H1 (cell line): Measurements from ENCODE around the gene GOLGA3. TPM values are rescaled to one million over a fixed set of nuclear protein-coding genes. Genes with fewer than 3 reads are reported as not detected.

Experiments
- CBX5 ChIP-seq: fragments of 300-800, 300-1000 bp; sonication (generic); IDR thresholded peaks from 2 replicates; pipeline ENCODE4 v1.7.1; 2016; ENCODE audit warnings: antibody characterized with exemption, low read length, low read depth
- GTF2F1 ChIP-seq: IDR thresholded peaks from 2 replicates; pipeline ENCODE4 v1.6.1; 2012; ENCODE audit warnings: low read depth, low read length, improper control_type of control experiment, borderline replicate concordance
- SAP30 ChIP-seq: fragments of 300-600 bp; sonication (generic); IDR thresholded peaks from 2 replicates; pipeline ENCODE4 v1.7.1; 2012; ENCODE audit warnings: low read length, moderate library complexity, mild to moderate bottlenecking, inconsistent platforms; ENCODE audit not compliant: insufficient read depth, insufficient replicate concordance
- SRF ChIP-seq: IDR thresholded peaks from 2 replicates; pipeline ENCODE4 v1.6.1; 2011; ENCODE audit warnings: mild to moderate bottlenecking, low read depth, low read length, moderate library complexity
- polyA plus RNA-seq, 7 experiments: library from polyadenylated mRNA; depleted of rRNA in 3 of 7; stranded (reverse) in 5 of 7; unstranded in 2 of 7; fragments of >200 nt in 5 of 7; fragments of 200-250 nt in 2 of 7; gene quantifications; 1 replicate in 5 of 7; 2 replicates in 1 of 7; 4 replicates in 1 of 7; pipeline versions ENCODE4 v1.2.1 to v1.2.3, GENCODE V29; 2011 to 2013; ENCODE audit warnings: missing spikeins in 2 of 7, mixed read lengths in 2 of 7
- total RNA-seq: library from RNA; stranded (reverse); fragmentation: NEBNext Ultra II Directional; extraction: Animal tissue kit (Norgen Biotek cat#: 25700); gene quantifications from 2 replicates; pipeline ENCODE4 v1.2.1, GENCODE V29; 2021

Gene GOLGA3
- total and polyA plus RNA-seq, 2 of the 8 experiments (the other 6 are each of a cell fraction or from before 2014, with no cell fraction given) = 6.4 to 33.1 TPM

DNA sequence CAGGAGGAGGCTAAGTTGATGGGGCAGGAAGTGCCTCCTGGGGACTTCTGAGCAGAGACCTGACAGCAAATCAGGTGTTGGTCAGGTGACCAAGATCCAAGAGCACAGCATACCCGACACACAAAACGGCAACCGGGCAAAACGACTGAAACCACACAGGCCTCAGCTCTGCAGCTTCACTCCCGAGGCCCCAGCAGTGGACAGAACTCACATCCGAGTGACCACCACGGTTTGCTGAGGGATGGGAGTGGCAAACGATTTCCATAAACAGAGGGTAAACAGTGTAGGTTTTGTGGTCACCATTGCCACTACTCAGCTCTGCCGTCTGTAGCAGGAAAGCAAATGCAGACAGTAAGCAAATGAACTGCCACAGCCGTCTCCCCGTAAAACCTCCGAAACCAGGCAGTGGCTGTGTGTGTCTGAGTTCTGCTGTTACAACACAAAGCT, 44.3 kb upstream of the GOLGA3 start (continued):
- TF ChIP-seq SRF (no peak), SAP30 (no peak), CBX5 (no peak), GTF2F1 (no peak)
- TF ChIP-seq, all 59 proteins: peak for 0
